ENCODE results near the gene DLX1.
"Not testable (repeated sequence)": the region's sequence is repeated elsewhere in the genome, so short reads cannot be mapped to it uniquely, and the experiment has no call there.

The DLX1 gene

GRCh38 chr2:172101821-172102390 lies 16.6 kb downstream of the DLX1 start:
- TF ChIP-seq GATA1 (IDR thresholded peaks at IDR 0.05; ENCODE audit: low read depth, low read length) (no peak), POLR2A (IDR thresholded peaks at IDR 0.05; ENCODE audit: low read length) (no peak)
- DNase-seq, result peak; percentile 52 to 59

GRCh38 chr2:172102391-172103359 lies 17.4 kb downstream of the DLX1 start, which contains the start of gene DLX2:
TSS of gene DLX2 (minus strand) at chr2:172102900. CDS start at chr2:172102538, 362 bp downstream.
- TF ChIP-seq POLR2A (IDR thresholded peaks at IDR 0.05; ENCODE audit: low read length) (no peak), GATA1 (IDR thresholded peaks at IDR 0.05; ENCODE audit: low read depth, low read length) (no peak)
- DNase-seq, result peak; percentile 89 to 92

- TF ChIP-seq POLR2A (IDR thresholded peaks at IDR 0.05; ENCODE audit: low read length) (no peak), GATA1 (IDR thresholded peaks at IDR 0.05; ENCODE audit: low read depth, low read length) (no peak)
- DNase-seq, result peak; percentile 85 to 90
Observed at GRCh38 chr2:172103471-172104272, 18.4 kb downstream of the DLX1 start.

GRCh38 chr2:172105471-172106107 lies 20.3 kb downstream of the DLX1 start:
- no peak for TF ChIP-seq GATA1 (IDR thresholded peaks at IDR 0.05; ENCODE audit: low read depth, low read length)
- TF ChIP-seq POLR2A (IDR thresholded peaks at IDR 0.05; ENCODE audit: low read length), result no peak
- no peak for DNase-seq

GRCh38 chr2:172106108-172106961 lies 21.0 kb downstream of the DLX1 start:
- no peak for TF ChIP-seq POLR2A (IDR thresholded peaks at IDR 0.05; ENCODE audit: low read length)
- no peak for TF ChIP-seq GATA1 (IDR thresholded peaks at IDR 0.05; ENCODE audit: low read depth, low read length)
- peak; percentile 54 to 68 for DNase-seq

- no peak for TF ChIP-seq GATA1 (IDR thresholded peaks at IDR 0.05; ENCODE audit: low read depth, low read length)
- no peak for TF ChIP-seq POLR2A (IDR thresholded peaks at IDR 0.05; ENCODE audit: low read length)
- no peak for DNase-seq
Observed at GRCh38 chr2:172107690-172108586, 22.6 kb downstream of the DLX1 start.

GRCh38 chr2:172108587-172108930 lies 23.3 kb downstream of the DLX1 start:
- TF ChIP-seq GATA1 (IDR thresholded peaks at IDR 0.05; ENCODE audit: low read depth, low read length) (no peak), POLR2A (IDR thresholded peaks at IDR 0.05; ENCODE audit: low read length) (no peak)

GRCh38 chr2:172109256-172109987 lies 24.1 kb downstream of the DLX1 start:
- TF ChIP-seq POLR2A (IDR thresholded peaks at IDR 0.05; ENCODE audit: low read length) (no peak), GATA1 (IDR thresholded peaks at IDR 0.05; ENCODE audit: low read depth, low read length) (no peak)
- DNase-seq, result no peak

More at GRCh38 chr2:172108587-172108930, 23.3 kb downstream of the DLX1 start:
- DNase-seq, result no peak

- TF ChIP-seq POLR2A (IDR thresholded peaks at IDR 0.05; ENCODE audit: low read length) (no peak), GATA1 (IDR thresholded peaks at IDR 0.05; ENCODE audit: low read depth, low read length) (no peak)
- no peak for DNase-seq
Observed at GRCh38 chr2:172109988-172110811, 24.9 kb downstream of the DLX1 start.

GRCh38 chr2:172113617-172114016 lies 28.3 kb downstream of the DLX1 start:
- DNase-seq, result peak; percentile 27 to 43
- TF ChIP-seq POLR2A (IDR thresholded peaks at IDR 0.05; ENCODE audit: low read length), result no peak
- no peak for TF ChIP-seq GATA1 (IDR thresholded peaks at IDR 0.05; ENCODE audit: low read depth, low read length)

- DNase-seq, result not testable (repeated sequence)
Observed at GRCh38 chr2:172114176-172114575, 28.9 kb downstream of the DLX1 start.

Measured in erythroblast (primary cell).